GM19395 (cell line): ENCODE measurements around the gene MISFA.
"Not testable (repeated sequence)": the region's sequence is repeated elsewhere in the genome, so short reads cannot be mapped to it uniquely, and the experiment has no call there.

ENCODE experiments used
- ATAC-seq: cut with Tn5 transposase; IDR thresholded peaks from one replicate; pipeline ENCODE4 v1.9.1; 2021; ENCODE audit warnings: mild to moderate bottlenecking, moderate library complexity; ENCODE audit not compliant: unreplicated experiment

The MISFA gene

GRCh38 chr11:18599739-18600230 lies at the start of gene MISFA:
MISFA (plus strand) TSS chr11:18599789; CDS start chr11:18599929, 140 bp downstream.
- ATAC-seq = no peak

GRCh38 chr11:18563090-18563730 lies 36.4 kb upstream of the MISFA start:
- ATAC-seq = no peak

- ATAC-seq = no peak
These were observed 35.4 kb upstream of the MISFA start for GRCh38 chr11:18564149-18564548.

- ATAC-seq = no peak
These were observed 33.2 kb upstream of the MISFA start for GRCh38 chr11:18566406-18566805.

GRCh38 chr11:18567081-18567480 lies 32.5 kb upstream of the MISFA start:
- no peak for ATAC-seq

GRCh38 chr11:18575361-18575760 lies 24.2 kb upstream of the MISFA start:
- no peak for ATAC-seq

- ATAC-seq = peak; percentile 89
These were observed 20.5 kb upstream of the MISFA start for GRCh38 chr11:18578975-18579598.

- no peak for ATAC-seq
These were observed 19.3 kb upstream of the MISFA start for GRCh38 chr11:18580113-18580766.

- ATAC-seq = no peak
These were observed 17.8 kb upstream of the MISFA start for GRCh38 chr11:18581825-18582224.

GRCh38 chr11:18588297-18589252 lies 11.0 kb upstream of the MISFA start, which contains the start of gene UEVLD:
UEVLD (minus strand) TSS chr11:18588734; CDS start chr11:18588654, 80 bp downstream.
- peak; percentile 58 for ATAC-seq

GRCh38 chr11:18590571-18590970 lies 9.0 kb upstream of the MISFA start:
- no peak for ATAC-seq

GRCh38 chr11:18594088-18594487 lies 5.5 kb upstream of the MISFA start:
- not testable (repeated sequence) for ATAC-seq

GRCh38 chr11:18594999-18595749 lies 4.4 kb upstream of the MISFA start:
- ATAC-seq = no peak

- no peak for ATAC-seq
These were observed 1.5 kb downstream of the MISFA start for GRCh38 chr11:18600915-18601569.

GRCh38 chr11:18608376-18608775 lies 8.8 kb downstream of the MISFA start:
- ATAC-seq = no peak

- ATAC-seq = no peak
These were observed 11.6 kb downstream of the MISFA start for GRCh38 chr11:18611196-18611595.

GRCh38 chr11:18612394-18612793 lies 12.8 kb downstream of the MISFA start:
- no peak for ATAC-seq

GRCh38 chr11:18614667-18615066 lies 15.1 kb downstream of the MISFA start:
- no peak for ATAC-seq

- ATAC-seq = peak; percentile 92
These were observed 16.2 kb downstream of the MISFA start for GRCh38 chr11:18615628-18616392.
